ENCODE measurements around the gene PROZ.

Gene PROZ

DNA sequence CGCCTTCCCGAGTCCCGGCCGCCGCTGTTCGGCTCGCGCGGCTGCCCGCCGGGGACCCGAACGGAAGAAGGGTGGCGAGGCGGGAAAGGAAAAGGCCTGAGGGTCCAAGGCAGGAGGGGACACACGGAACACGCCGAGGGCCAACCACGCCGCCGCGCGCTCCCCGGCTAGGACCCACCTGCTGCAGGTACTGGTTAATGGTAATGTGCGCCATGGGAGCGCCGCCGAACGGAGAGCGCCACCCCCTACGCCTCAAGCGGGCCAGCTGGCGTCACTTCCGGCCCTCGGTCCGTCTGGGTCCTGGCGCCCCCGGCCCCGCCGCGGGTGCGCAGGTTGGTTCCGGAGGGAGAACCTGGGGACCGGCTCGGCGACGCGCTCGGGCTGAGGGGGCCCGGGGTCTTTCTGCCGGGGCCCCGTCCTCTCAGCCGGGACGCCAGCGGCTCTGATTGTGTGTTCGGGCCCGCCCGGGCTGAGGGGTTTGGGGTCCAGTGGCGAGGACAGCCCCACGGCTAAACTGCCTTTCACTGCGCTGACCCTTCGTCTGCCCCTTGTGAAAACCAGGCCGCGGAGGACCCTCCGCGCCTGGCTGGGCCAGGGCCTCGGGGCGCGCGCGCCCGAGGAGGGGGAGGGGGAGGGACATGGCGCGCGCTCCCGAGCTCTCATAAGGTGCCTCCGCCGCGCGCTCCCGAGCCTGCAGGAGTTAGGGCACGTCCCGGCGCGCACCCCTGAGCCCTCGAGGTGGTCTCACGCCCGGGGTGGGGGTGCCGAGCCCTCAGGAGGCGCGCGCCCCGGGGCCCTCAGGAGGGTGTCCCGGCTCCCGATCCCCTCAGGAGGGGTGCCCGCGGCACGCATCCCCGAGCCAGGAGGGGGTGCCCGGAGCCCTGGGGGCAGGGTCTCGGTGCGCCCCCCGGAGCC is 50.2 kb downstream of the PROZ start, which contains the start of gene PCID2:
PCID2 (minus strand) TSS at position 249 of the 915 bp plus-strand sequence; CDS start at position 214, 35 bp downstream.
- Histone ChIP-seq H3K27me3 (ENCODE audit: control insufficient read depth, insufficient read depth, low read length) (no peaks in the 10 kb centered on the region), H3K36me3 (ENCODE audit: control insufficient read depth, insufficient read depth, low read length) (no peaks in the 10 kb centered on the region), H3K27ac (ENCODE audit: low read length) (no peak within 1 kb of the TSS), H3K4me1 (ENCODE audit: control insufficient read depth, insufficient read depth, low read length) (no peaks in the 10 kb centered on the region), H3K4me3 (ENCODE audit: low read length) (peak within 1 kb of the TSS; percentile 89), H3K9me3 (ENCODE audit: control insufficient read depth, insufficient read depth, low read length) (no peaks in the 10 kb centered on the region)
- no CpG with 5 or more reads among the region's 103 CpGs for WGBS (ENCODE audit: insufficient coverage, insufficient read length)
- DNase-seq (ENCODE audit: low read depth, low spot score): peak; percentile 66

GRCh38 chr13:113209336-113209758 is 50.9 kb downstream of the PROZ start, which contains the start of gene CUL4A:
TSS of gene CUL4A (plus strand) at chr13:113209613. CDS start at chr13:113209628, 15 bp downstream.
- no peaks in the 10 kb centered on the region for H3K4me1 ChIP-seq (ENCODE audit: control insufficient read depth, insufficient read depth, low read length)
- no CpG with 5 or more reads among the region's 66 CpGs for WGBS (ENCODE audit: insufficient coverage, insufficient read length)
- peak within 1 kb of the TSS; percentile 89 for H3K4me3 ChIP-seq (ENCODE audit: low read length)
- no peak for DNase-seq (ENCODE audit: low read depth, low spot score)
- H3K27me3 ChIP-seq (ENCODE audit: control insufficient read depth, insufficient read depth, low read length): no peaks in the 10 kb centered on the region
- no peak within 1 kb of the TSS for H3K27ac ChIP-seq (ENCODE audit: low read length)
- H3K36me3 ChIP-seq (ENCODE audit: control insufficient read depth, insufficient read depth, low read length): no peaks in the 10 kb centered on the region
- no peaks in the 10 kb centered on the region for H3K9me3 ChIP-seq (ENCODE audit: control insufficient read depth, insufficient read depth, low read length)

DNA sequence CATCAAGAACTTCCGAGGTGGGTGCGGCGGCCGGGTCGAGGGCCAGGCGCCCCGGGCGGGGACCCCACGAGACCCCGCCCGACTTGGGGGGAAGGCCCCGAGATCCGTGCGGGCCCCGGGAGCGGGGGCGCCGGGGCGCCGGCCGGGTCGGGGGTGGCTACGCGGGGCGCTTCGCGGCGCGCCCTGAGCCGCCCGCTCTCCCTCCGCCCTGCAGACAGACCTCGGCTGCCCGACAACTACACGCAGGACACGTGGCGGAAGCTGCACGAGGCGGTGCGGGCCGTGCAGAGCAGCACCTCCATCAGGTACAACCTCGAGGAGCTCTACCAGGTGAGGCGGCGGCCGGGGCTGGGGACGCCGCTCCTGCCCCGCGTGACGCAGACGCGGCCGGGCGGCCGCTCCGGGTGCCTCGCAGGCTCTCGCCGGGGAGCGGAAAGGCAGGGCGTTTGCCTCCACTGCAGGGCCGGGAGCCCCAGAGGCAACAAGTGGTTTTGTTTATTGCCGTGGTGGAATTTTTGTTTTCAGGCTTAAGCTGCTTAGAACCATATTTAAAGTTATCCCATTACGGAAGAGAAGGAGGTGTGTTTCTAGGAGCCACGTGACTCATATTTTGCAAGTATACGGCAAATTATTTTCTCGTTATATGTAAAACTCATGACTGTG is 51.4 kb downstream of the PROZ start:
- WGBS (ENCODE audit: insufficient coverage, insufficient read length): no CpG with 5 or more reads among the region's 67 CpGs
- H3K4me3 ChIP-seq (ENCODE audit: low read length): peak overlapping the region; percentile 89
- no peak for DNase-seq (ENCODE audit: low read depth, low spot score)
- H3K36me3 ChIP-seq (ENCODE audit: control insufficient read depth, insufficient read depth, low read length): no peaks in the 10 kb centered on the region
- H3K4me1 ChIP-seq (ENCODE audit: control insufficient read depth, insufficient read depth, low read length): no peaks in the 10 kb centered on the region
- no peaks in the 10 kb centered on the region for H3K9me3 ChIP-seq (ENCODE audit: control insufficient read depth, insufficient read depth, low read length)
- no peaks in the 10 kb centered on the region for H3K27me3 ChIP-seq (ENCODE audit: control insufficient read depth, insufficient read depth, low read length)
- no peak overlapping the region for H3K27ac ChIP-seq (ENCODE audit: low read length)

DNA sequence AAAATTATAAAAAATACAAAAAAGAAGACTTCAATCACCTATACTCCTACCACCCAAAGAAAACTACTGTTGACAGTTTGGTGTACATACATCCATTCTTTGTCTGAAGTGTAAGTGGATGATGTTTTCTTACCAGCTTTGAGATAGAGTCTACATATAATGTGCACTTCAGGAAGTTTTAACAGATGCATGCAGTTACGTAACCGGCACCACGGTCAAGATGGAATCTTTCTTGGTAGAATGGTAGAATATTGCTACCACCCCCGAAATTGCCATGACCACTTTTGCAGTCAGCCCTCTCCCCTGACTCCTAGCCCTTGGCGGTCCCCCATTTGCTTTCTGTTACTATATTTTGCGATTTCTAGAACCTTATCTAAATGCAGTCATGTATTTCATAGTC is 52.4 kb downstream of the PROZ start:
- DNase-seq (ENCODE audit: low read depth, low spot score): no peak
- Histone ChIP-seq H3K27me3 (ENCODE audit: control insufficient read depth, insufficient read depth, low read length) (no peaks in the 10 kb centered on the region), H3K9me3 (ENCODE audit: control insufficient read depth, insufficient read depth, low read length) (no peaks in the 10 kb centered on the region), H3K27ac (ENCODE audit: low read length) (no peak overlapping the region), H3K36me3 (ENCODE audit: control insufficient read depth, insufficient read depth, low read length) (no peaks in the 10 kb centered on the region), H3K4me3 (ENCODE audit: low read length) (no peak overlapping the region), H3K4me1 (ENCODE audit: control insufficient read depth, insufficient read depth, low read length) (0 out of 2 replicates have a peak, but pooled peaks cover under 1% of the 10 kb centered on the region)
- no CpG with 5 or more reads among the region's 6 CpGs for WGBS (ENCODE audit: insufficient coverage, insufficient read length)

DNA sequence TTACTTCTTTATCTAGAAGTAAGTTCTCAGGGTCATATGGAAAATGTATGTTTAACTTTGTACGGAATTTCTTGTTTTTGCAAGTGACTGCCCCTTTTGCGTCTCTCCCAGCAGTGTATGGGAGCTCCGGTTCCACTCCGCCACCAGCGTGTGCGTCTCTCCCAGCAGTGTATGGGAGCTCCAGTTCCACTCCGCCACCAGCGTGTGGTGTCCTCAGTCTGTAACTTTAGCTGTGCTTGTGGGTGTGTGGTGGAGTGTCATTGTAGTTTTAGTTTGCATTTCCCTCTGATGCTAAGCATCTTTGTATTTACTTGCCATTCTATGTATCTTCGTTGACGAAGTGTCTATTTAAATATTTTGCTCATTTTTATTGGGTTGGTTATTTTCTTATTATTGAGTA is 53.3 kb downstream of the PROZ start:
- H3K4me1 ChIP-seq (ENCODE audit: control insufficient read depth, insufficient read depth, low read length): peaks cover 1% of the 10 kb centered on the region; the same call in 1 of the 2 replicates
- peak; percentile 39 for DNase-seq (ENCODE audit: low read depth, low spot score)
- no CpG with 5 or more reads among the region's 10 CpGs for WGBS (ENCODE audit: insufficient coverage, insufficient read length)
- H3K36me3 ChIP-seq (ENCODE audit: control insufficient read depth, insufficient read depth, low read length): no peaks in the 10 kb centered on the region
- no peaks in the 10 kb centered on the region for H3K9me3 ChIP-seq (ENCODE audit: control insufficient read depth, insufficient read depth, low read length)
- no peak overlapping the region for H3K4me3 ChIP-seq (ENCODE audit: low read length)
- H3K27me3 ChIP-seq (ENCODE audit: control insufficient read depth, insufficient read depth, low read length): no peaks in the 10 kb centered on the region
- H3K27ac ChIP-seq (ENCODE audit: low read length): no peak overlapping the region

DNA sequence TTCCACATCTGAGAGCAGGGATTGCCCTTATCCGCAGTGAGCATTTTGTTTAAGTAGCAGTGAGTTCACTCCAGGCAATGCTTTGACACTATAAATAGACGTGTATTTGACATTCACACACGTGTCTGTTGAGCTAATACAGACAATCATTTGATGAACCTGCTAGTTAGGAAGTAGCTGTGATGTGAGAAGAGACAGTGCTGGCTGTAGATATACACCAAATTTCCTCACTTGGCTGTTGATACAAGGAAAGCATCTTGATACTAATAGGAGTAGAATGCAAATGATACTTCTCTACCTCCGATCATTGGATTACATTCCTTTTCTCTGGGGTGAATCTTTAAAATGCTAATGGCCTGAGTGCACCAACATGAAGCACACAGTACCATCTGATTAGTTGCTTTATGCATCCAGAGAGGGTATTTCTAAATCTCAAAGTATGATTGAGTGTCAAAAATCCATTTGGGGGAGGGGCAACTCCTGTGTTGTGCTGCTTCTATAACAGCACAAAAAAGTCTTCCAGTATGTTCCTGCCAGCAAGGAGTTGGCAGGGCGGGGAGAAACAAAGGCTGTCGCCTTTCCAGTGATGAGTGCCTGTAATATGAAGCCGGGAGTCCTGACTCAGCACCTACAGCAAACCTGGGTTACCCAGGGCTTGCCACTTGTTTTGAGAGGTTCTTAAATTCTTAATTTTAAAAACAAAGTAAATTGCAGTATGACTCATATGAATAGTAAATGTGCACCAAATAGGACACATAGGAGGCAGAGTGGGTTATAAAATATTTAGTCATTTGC is 58.0 kb downstream of the PROZ start:
- peaks cover 1% of the 10 kb centered on the region; the same call in 1 of the 2 replicates for H3K4me1 ChIP-seq (ENCODE audit: control insufficient read depth, insufficient read depth, low read length)
- H3K27me3 ChIP-seq (ENCODE audit: control insufficient read depth, insufficient read depth, low read length): no peaks in the 10 kb centered on the region
- H3K27ac ChIP-seq (ENCODE audit: low read length): peak overlapping the region; percentile 27
- peaks cover 18% of the 10 kb centered on the region for H3K36me3 ChIP-seq (ENCODE audit: control insufficient read depth, insufficient read depth, low read length)
- WGBS (ENCODE audit: insufficient coverage, insufficient read length): no CpG with 5 or more reads among the region's 7 CpGs
- DNase-seq (ENCODE audit: low read depth, low spot score): no peak
- no peaks in the 10 kb centered on the region for H3K9me3 ChIP-seq (ENCODE audit: control insufficient read depth, insufficient read depth, low read length)
- no peak overlapping the region for H3K4me3 ChIP-seq (ENCODE audit: low read length)

DNA sequence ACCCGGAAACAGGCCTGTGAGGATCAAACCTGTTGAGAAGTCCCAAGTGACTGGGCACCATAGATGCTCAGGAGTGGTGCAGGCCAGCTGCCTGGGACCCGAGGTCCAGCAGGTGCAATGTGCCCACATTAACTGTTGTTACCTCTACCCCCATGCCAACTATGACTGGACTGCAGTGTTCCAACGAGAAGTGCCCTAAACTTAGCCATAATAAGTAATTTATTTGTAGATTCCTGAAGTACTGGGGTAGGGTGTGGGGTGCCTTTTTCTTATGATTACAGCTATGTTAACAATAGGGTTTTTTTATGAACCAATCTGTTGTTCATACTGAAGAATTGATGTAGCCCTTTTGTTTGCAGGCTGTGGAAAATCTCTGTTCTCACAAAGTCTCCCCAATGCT is 60.1 kb downstream of the PROZ start:
- Histone ChIP-seq H3K27me3 (ENCODE audit: control insufficient read depth, insufficient read depth, low read length) (no peaks in the 10 kb centered on the region), H3K9me3 (ENCODE audit: control insufficient read depth, insufficient read depth, low read length) (no peaks in the 10 kb centered on the region), H3K27ac (ENCODE audit: low read length) (no peak overlapping the region), H3K4me1 (ENCODE audit: control insufficient read depth, insufficient read depth, low read length) (peaks cover 1% of the 10 kb centered on the region; the same call in 1 of the 2 replicates), H3K36me3 (ENCODE audit: control insufficient read depth, insufficient read depth, low read length) (peaks cover 18% of the 10 kb centered on the region), H3K4me3 (ENCODE audit: low read length) (no peak overlapping the region)
- WGBS (ENCODE audit: insufficient coverage, insufficient read length): no CpG with 5 or more reads among the region's 3 CpGs
- no peak for DNase-seq (ENCODE audit: low read depth, low spot score)

- Histone ChIP-seq H3K27me3 (ENCODE audit: control insufficient read depth, insufficient read depth, low read length) (no peaks in the 10 kb centered on the region), H3K9me3 (ENCODE audit: control insufficient read depth, insufficient read depth, low read length) (no peaks in the 10 kb centered on the region), H3K4me3 (ENCODE audit: low read length) (no peak overlapping the region), H3K4me1 (ENCODE audit: control insufficient read depth, insufficient read depth, low read length) (peaks cover 1% of the 10 kb centered on the region; the same call in 1 of the 2 replicates), H3K36me3 (ENCODE audit: control insufficient read depth, insufficient read depth, low read length) (peaks cover 23% of the 10 kb centered on the region), H3K27ac (ENCODE audit: low read length) (no peak overlapping the region)
- WGBS (ENCODE audit: insufficient coverage, insufficient read length): no CpG with 5 or more reads among the region's 14 CpGs
- no peak for DNase-seq (ENCODE audit: low read depth, low spot score)
Observed at GRCh38 chr13:113219256-113219940, 61.0 kb downstream of the PROZ start.

- Histone ChIP-seq H3K9me3 (ENCODE audit: control insufficient read depth, insufficient read depth, low read length) (no peaks in the 10 kb centered on the region), H3K36me3 (ENCODE audit: control insufficient read depth, insufficient read depth, low read length) (peaks cover 27% of the 10 kb centered on the region), H3K27me3 (ENCODE audit: control insufficient read depth, insufficient read depth, low read length) (no peaks in the 10 kb centered on the region), H3K4me1 (ENCODE audit: control insufficient read depth, insufficient read depth, low read length) (peaks cover 1% of the 10 kb centered on the region; the same call in 1 of the 2 replicates), H3K27ac (ENCODE audit: low read length) (no peak overlapping the region), H3K4me3 (ENCODE audit: low read length) (no peak overlapping the region)
- no CpG with 5 or more reads among the region's 13 CpGs for WGBS (ENCODE audit: insufficient coverage, insufficient read length)
- DNase-seq (ENCODE audit: low read depth, low spot score): no peak
Observed at GRCh38 chr13:113220141-113220598, 61.7 kb downstream of the PROZ start.
